Central memory CD8-positive, alpha-beta T cell (primary cell): ENCODE data around the gene GPR55.

Experiments
- ATAC-seq: fragments of 150-1000 bp; cut with Tn5 transposase; replicated peaks from 2 replicates; pipeline ENCODE4 v1.10.0; 2022; ENCODE audit warnings: mild to moderate bottlenecking, moderate FRiP score, moderate number of reproducible peaks; ENCODE audit not compliant: poor library complexity, severe bottlenecking; ENCODE audit errors: extremely low read depth
- DNase-seq, 2 donors: peaks; one replicate each; pipeline ENCODE4 v3.0.0; 2021; ENCODE audit warnings: low spot score in 2 of 2
- H3K27ac Mint-ChIP-seq: one replicate; pipeline ENCODE4 v1.8.0; 2022; ENCODE audit warnings: low read depth, mild to moderate bottlenecking, moderate library complexity, mixed read lengths
- H3K27me3 Mint-ChIP-seq: one replicate; pipeline ENCODE4 v1.8.0; 2022; ENCODE audit warnings: mixed read lengths
- H3K36me3 Mint-ChIP-seq: one replicate; pipeline ENCODE4 v1.8.0; 2022; ENCODE audit warnings: mild to moderate bottlenecking, moderate library complexity, mixed read lengths; ENCODE audit not compliant: insufficient read depth
- H3K4me1 Mint-ChIP-seq: one replicate; pipeline ENCODE4 v1.8.0; 2022; ENCODE audit warnings: mixed read lengths
- H3K4me3 Mint-ChIP-seq: one replicate; pipeline ENCODE4 v1.8.0; 2022; ENCODE audit warnings: mild to moderate bottlenecking, moderate library complexity, mixed read lengths
- H3K9me3 Mint-ChIP-seq: one replicate; pipeline ENCODE4 v1.8.0; 2022; ENCODE audit warnings: mixed read lengths

GPR55 gene

DNA sequence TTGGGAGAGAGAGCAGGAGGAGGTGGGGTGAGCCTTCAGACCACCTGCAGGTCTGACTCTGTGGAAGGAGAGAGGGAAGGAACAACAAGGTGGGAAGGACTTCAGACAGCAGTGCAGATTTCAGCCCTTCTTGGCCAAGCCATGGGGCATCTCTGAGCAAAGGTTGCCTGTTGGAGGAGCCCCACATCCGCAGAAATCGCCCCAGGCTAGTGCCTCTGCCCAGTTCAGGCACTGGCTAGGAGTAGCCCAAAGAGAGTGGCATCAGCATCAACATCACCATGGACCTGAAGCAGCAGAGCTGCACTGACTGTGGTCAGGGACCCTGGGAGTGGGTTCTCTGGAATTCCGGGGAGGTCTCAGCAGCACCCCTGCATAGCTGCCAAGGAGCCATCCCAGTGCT, 10.2 kb downstream of the GPR55 start:
- no peaks in the 10 kb centered on the region for H3K9me3 Mint-ChIP-seq
- peaks cover 55% of the 10 kb centered on the region for H3K27me3 Mint-ChIP-seq
- no peak overlapping the region for H3K27ac Mint-ChIP-seq
- H3K4me1 Mint-ChIP-seq, result no peaks in the 10 kb centered on the region
- H3K36me3 Mint-ChIP-seq, result no peaks in the 10 kb centered on the region
- ATAC-seq (no peak), DNase-seq (no peak)
- H3K4me3 Mint-ChIP-seq, result no peak overlapping the region

DNA sequence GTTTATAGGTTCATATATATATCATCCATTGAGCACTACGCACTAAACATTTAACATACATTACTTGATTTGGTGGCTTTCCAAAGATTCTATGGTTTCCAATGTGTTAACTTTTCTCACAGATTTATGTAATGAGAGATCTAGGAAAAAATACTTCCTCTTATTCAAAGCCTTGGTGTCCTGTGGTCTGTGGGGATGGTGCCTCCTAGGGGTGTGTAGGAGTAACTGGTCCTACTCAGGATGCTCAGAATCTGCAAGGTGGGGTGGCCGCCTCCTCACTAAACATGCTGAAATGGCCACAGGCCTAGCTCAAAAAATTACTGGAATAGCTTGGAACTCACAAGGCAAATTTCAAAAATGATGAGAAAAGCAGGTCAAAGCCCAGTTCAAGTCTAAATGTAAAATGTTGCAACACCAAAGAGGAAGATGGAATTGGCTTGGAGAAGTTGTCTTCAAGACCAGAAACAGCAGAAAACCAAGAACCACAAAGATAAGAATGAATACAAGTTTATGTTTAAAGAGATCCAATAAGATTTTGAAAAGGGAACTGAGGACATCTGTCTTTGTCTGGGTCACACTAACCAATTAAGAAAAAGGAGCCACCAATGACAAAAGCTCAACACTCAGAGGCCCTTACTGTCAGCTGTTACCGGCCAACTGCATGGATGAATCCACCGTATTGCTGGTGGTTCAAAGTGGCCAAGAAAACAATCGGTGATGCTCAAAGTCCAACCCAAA, 11.5 kb downstream of the GPR55 start:
- no peak for DNase-seq
- H3K36me3 Mint-ChIP-seq, result peaks cover 3% of the 10 kb centered on the region
- H3K27ac Mint-ChIP-seq, result peak overlapping the region; percentile 82
- no peak overlapping the region for H3K4me3 Mint-ChIP-seq
- H3K27me3 Mint-ChIP-seq, result peaks cover 51% of the 10 kb centered on the region
- peaks cover 8% of the 10 kb centered on the region for H3K4me1 Mint-ChIP-seq
- no peaks in the 10 kb centered on the region for H3K9me3 Mint-ChIP-seq
- no peak for ATAC-seq

DNA sequence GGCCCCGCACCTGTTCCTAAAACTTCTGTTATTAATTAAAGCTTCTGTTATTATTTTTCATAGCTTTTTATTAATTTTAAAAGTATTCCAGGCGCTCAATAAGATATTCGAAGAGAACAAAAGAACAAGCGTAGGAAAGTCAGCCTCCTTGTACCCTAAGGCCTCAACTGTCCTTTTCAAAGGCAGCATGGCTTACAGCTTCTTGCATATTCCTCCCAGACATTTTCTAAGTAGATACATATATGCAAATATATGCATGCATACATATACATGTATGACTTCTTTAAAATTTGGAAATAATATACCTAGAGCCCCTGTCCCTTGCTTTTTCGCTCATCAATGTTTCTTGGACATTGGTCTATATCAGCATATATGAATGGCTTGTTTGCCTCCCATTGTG, 12.3 kb downstream of the GPR55 start:
- no peak overlapping the region for H3K27ac Mint-ChIP-seq
- H3K36me3 Mint-ChIP-seq, result peaks cover 3% of the 10 kb centered on the region
- DNase-seq (no peak), ATAC-seq (no peak)
- peaks cover 8% of the 10 kb centered on the region for H3K4me1 Mint-ChIP-seq
- H3K9me3 Mint-ChIP-seq, result no peaks in the 10 kb centered on the region
- H3K4me3 Mint-ChIP-seq, result no peak overlapping the region
- H3K27me3 Mint-ChIP-seq, result peaks cover 42% of the 10 kb centered on the region

DNA sequence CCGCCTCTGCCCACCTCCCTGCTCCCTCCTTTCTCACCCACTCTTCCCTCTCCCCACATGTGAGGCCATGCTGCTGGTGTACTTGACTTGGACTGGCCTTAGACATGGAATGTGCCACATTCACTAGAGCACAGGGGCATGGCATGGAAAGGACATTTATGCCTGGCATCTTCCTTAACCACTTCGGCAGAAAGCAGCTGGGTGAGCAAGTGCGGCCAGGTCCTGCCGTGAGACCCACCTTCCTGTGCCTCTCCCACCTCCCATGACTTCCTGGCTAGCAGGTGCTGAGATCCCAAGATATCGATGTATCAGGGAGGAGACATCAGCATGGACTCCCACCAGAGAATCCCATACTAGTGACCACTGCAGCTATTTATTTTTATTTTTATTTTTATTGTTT, 13.0 kb downstream of the GPR55 start:
- no peaks in the 10 kb centered on the region for H3K9me3 Mint-ChIP-seq
- peaks cover 8% of the 10 kb centered on the region for H3K4me1 Mint-ChIP-seq
- DNase-seq (no peak), ATAC-seq (no peak)
- H3K4me3 Mint-ChIP-seq, result no peak overlapping the region
- H3K27me3 Mint-ChIP-seq, result peaks cover 35% of the 10 kb centered on the region
- peaks cover 3% of the 10 kb centered on the region for H3K36me3 Mint-ChIP-seq
- H3K27ac Mint-ChIP-seq, result no peak overlapping the region

DNA sequence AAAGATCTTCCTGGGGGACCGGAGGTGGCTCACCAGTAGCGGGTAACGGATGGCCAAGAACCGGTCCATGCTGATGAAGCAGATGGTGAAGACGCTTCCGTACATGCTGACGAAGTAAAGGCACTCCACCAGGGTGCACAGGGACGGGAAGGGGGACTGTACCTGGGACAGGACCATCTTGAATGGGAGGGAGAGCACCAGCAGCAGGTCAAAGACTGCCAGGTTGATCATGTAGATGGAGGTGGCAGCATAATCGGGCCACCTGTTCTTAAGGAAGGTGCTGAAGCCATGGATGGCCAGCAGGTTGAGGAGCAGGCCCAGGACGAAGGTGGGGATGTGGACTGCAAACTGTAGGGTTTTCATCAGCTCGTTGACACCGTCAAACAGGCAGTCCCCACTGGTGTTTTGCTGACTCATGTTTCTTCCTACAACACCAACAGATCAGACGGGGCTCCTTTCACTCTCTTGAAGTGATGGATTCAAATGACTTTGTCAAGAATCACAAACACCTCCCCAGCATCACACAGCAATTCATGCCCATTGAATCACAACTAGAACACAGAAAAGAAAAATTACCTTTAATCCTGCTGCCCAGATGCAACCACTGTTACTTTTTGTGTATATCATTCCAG, 14.4 kb downstream of the GPR55 start:
- no peak overlapping the region for H3K4me3 Mint-ChIP-seq
- H3K9me3 Mint-ChIP-seq, result no peaks in the 10 kb centered on the region
- peaks cover 6% of the 10 kb centered on the region for H3K36me3 Mint-ChIP-seq
- H3K27ac Mint-ChIP-seq, result no peak overlapping the region
- ATAC-seq (no peak), DNase-seq (no peak)
- peaks cover 15% of the 10 kb centered on the region for H3K4me1 Mint-ChIP-seq
- peaks cover 26% of the 10 kb centered on the region for H3K27me3 Mint-ChIP-seq

DNA sequence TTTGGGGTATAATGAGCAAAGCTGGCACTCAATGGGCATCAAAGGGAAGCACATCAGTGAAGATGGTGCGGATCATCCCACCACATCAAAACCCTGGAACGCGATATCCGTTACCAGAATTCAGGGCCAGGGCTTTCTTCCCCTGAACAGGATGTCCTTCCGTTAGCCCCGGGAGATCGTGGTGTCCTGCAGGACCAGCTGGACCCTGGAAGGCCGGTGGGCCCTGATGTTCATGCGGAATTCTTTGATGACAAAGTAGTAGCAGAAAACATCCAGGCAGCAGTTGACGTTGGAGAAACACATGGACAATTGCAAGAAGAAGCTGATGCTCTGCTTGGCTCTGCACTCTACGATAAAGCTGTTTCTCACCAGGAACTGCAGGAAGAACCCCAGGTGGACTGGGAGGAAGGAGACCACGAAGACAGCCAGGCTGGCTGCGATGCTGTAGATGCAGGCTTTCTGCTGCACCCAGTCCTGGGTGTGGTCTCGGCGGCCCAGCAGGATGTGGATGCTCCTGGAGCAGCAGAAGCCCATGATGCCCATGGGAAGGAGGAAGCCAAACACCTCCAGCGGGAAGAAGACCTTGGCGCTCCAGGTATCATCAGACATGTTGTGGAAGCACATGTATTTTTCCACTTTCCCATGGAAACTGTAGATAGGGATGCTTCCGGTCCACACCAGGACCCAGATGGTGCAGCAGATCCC, 15.0 kb downstream of the GPR55 start:
- Mint-ChIP-seq H3K4me1 (peaks cover 21% of the 10 kb centered on the region), H3K27ac (no peak overlapping the region)
- DNase-seq, result no peak

DNA sequence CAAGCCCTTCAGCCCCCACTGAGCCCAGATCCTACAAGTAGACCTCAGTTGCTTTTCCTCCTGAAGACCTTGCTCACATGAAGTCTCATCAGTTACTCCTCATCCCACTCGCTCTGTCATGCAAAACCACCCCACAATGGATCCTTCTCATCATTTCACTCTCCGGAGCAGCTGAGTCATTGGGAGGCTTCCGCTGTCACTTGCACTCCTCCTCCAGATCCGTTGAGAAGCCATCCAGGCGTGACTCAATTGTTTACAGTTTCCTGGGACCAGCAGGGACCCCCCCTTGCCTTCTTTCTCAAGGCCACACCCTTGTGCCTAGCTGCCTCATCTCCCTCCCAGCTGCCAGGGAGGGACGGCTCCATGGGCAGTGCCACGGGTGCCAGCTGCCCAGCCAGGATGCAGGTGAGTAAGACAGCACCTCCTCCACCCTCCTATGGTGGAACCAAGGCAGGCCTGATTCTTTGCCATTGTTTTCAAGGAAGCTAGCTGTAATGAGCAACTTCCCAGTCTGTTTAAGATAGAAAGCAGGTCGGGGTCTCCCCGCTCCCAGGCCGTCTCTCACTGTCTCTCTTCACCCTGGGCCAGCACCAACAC, 16.3 kb downstream of the GPR55 start:
- Mint-ChIP-seq H3K27me3 (peaks cover 6% of the 10 kb centered on the region), H3K4me3 (no peak overlapping the region), H3K4me1 (peaks cover 21% of the 10 kb centered on the region), H3K27ac (no peak overlapping the region), H3K36me3 (peaks cover 6% of the 10 kb centered on the region), H3K9me3 (no peaks in the 10 kb centered on the region)
- ATAC-seq (no peak), DNase-seq (no peak)

More for the DNA sequence above, 15.0 kb downstream of the GPR55 start:
- Mint-ChIP-seq H3K27me3 (peaks cover 19% of the 10 kb centered on the region), H3K9me3 (no peaks in the 10 kb centered on the region), H3K4me3 (no peak overlapping the region), H3K36me3 (peaks cover 6% of the 10 kb centered on the region)
- ATAC-seq, result no peak

DNA sequence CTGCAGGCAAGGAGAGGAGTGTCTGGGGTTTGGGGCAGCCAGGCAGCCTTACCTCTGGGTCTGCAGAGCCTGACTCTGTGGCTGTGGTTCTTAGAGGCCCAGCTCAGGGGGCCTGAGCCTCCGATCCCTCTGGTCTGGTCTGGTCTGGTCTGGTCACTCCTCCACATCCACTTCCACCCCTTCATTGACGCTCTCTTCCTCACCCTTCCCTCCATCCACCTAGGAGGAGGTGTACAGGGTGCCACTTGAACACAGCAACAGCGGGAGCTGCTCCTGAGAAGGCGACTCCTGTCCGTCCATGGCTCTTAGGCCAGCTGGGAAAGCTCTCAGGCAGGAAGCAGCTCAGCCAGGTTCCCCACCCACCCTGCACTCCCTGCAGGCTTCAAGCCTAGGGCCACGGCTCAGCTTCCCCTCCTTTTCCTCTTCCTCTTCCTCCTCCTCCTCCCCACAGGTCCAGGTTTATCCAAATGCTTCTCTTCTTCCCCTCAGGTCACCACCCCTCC, 16.9 kb downstream of the GPR55 start:
- no peak overlapping the region for H3K27ac Mint-ChIP-seq
- no peaks in the 10 kb centered on the region for H3K9me3 Mint-ChIP-seq
- H3K36me3 Mint-ChIP-seq, result peaks cover 6% of the 10 kb centered on the region
- H3K27me3 Mint-ChIP-seq, result peaks cover under 1% of the 10 kb centered on the region
- no peak overlapping the region for H3K4me3 Mint-ChIP-seq
- DNase-seq (no peak), ATAC-seq (no peak)
- H3K4me1 Mint-ChIP-seq, result peaks cover 21% of the 10 kb centered on the region

DNA sequence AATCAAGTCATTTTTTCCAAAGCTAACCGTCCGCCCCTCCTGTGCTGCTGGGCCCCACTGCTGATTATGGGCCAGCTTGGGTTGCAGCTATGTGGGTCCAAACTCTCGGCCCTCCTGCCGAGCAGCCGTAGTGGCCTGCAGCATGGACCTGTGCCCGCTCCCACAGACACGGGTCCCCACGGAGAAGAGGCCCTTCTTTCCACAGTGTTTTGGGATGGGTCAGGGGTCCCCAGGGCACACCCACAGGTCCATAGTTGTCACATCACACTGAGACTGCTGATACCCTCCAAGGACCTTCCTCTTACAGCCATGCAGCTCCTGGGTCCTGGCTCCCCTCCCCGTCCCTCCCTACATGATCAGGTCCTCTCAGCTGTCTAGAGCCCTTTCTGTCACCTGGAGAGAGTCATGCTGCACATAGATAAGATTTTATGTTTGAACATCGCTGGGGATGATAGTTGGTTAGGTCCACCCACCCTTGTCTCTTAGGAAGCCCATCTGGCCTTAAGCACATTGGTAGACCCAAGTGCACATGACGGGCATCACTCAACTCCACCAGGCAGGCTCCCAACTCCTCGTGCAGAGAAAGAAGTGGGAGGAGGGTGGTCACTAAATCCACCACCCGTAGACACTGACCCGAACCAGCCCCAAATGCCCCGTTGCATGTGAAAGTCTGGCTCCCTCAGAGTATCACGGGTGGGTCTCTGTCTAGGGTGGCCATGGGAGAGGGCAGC, 17.5 kb downstream of the GPR55 start:
- H3K27me3 Mint-ChIP-seq, result no peaks in the 10 kb centered on the region
- H3K4me1 Mint-ChIP-seq, result peaks cover 22% of the 10 kb centered on the region
- H3K36me3 Mint-ChIP-seq, result peaks cover 6% of the 10 kb centered on the region
- no peak overlapping the region for H3K4me3 Mint-ChIP-seq
- H3K9me3 Mint-ChIP-seq, result no peaks in the 10 kb centered on the region
- no peak overlapping the region for H3K27ac Mint-ChIP-seq
- no peak for ATAC-seq
- no peak for DNase-seq

DNA sequence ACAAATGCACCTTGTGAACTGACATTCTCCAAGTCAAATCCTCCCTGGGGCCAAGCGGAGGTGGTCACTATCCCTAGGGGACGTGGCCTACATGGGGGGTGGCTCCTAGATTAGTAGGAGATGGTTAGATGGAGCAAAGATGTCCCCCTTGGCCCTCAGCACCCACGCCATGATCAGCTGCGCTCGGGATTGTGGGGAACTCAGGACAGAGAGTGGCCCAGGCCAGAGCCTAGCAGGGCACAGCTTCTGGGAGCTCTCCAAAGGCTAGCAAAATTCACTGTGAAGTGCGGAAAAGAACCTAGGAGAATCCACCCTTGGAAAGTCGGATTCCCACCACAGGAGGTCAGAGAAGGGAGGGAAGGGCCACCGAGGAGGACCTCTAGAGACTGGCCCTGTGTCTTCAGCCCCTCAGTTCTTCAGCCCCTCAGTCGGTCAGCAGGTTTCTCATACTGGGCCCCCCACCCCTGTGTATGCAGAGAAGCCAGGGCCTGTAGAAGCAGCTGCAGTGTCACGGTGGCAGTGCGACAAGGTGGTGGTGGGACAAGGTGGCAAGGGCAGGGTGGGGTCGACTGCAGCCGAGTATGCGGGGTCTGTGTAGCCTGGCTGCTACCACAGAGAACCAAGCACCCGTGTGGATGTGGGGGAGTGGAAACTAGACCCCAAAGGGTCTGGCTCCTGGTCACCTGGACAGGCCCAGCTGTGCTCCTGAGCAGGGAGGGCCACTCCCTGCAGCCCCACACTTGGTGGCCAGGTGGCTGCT, 18.4 kb downstream of the GPR55 start:
- Mint-ChIP-seq H3K36me3 (peaks cover 6% of the 10 kb centered on the region), H3K4me1 (peaks cover 27% of the 10 kb centered on the region), H3K9me3 (no peaks in the 10 kb centered on the region), H3K27me3 (peaks cover under 1% of the 10 kb centered on the region), H3K4me3 (no peak overlapping the region), H3K27ac (no peak overlapping the region)
- no peak for DNase-seq
- ATAC-seq, result no peak

DNA sequence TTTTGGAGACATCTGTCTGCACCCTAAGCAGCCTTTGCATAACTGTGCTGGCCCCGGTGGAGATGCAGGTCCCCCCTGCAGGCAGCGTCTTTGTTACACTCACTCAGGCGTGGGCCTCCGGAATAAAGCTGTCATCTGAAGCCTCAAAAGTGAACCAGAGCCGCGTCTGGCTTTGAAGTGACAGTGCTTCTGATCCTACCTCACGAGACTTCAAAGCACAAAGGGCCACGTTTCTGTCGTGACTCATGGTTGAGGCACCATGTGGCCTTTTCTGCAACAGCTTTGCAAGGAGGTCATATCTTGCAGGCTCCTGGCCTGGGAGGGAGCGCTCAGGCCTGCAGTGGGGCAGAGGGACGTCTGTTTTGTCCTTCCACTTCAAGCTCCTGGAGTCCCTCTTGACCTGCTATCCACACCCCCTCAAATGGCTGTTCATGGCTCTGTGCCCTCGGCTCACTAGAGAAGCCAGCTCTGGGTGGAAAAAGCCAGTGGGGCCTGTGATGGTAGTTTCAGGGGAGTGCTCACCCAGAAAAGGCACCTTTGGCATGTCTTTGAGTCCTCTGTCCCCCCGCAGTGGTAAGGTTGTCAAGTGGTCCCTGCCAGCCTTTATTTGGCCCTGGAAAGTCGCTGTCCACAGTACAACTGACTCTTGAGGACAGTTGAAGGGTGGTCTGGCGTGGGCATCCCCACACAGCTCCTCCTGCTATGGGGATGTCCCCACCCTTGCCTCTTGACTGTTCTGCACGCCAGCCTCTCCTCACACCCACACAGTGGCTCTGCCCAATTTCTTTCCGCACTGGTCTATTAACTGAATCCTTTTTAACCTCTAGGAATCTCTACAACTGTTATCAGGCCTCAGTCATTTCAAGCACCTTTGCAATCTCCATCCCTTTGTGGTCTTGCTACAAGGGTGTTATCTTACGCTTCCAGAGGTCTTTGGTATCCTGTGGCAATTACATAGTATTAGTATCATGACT, 19.3 kb downstream of the GPR55 start:
- peak; percentile 80 for ATAC-seq
- Mint-ChIP-seq H3K27ac (no peak overlapping the region), H3K9me3 (no peaks in the 10 kb centered on the region), H3K4me3 (no peak overlapping the region), H3K36me3 (peaks cover 6% of the 10 kb centered on the region), H3K4me1 (peaks cover 27% of the 10 kb centered on the region), H3K27me3 (peaks cover 10% of the 10 kb centered on the region)
- no peak for DNase-seq
